WI38 (cell line): Measurements from ENCODE around the gene DGKQ.

Source experiments
- H3K4me3 ChIP-seq: 2 replicates; pipeline ENCODE4 v1.5.1; 2011; ENCODE audit warnings: low read depth, mild to moderate bottlenecking, control low read depth, low read length
- TF ChIP-seq, protein P1 (sequence below): IDR thresholded peaks from 2 replicates; pipeline ENCODE4 v1.5.1; 2012; ENCODE audit warnings: low read depth, mild to moderate bottlenecking, control low read depth, low read length

Gene DGKQ

DNA sequence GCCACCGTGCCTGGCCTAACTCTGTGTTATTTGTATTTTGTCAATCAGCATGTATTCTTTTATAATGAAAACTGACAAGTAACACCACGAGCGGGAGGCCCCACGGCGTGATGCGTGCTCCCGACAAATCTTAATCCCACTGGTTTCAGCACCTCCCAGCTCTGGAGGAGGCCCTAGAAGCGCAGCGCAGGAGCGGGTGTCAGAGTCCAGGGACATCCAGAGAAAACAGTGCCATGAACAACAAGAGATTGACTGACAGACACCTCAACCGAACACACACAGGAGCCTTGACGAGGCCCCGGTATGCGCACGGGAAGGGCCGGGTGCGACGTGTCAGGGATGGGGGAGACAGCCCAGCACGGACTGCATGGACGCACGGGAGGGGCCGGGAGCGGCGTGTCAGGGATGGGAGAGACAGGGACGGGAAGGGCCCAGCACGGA is 64.2 kb downstream of the DGKQ start:
- H3K4me3 ChIP-seq: no peak overlapping the region
- TF ChIP-seq, protein P1, sequence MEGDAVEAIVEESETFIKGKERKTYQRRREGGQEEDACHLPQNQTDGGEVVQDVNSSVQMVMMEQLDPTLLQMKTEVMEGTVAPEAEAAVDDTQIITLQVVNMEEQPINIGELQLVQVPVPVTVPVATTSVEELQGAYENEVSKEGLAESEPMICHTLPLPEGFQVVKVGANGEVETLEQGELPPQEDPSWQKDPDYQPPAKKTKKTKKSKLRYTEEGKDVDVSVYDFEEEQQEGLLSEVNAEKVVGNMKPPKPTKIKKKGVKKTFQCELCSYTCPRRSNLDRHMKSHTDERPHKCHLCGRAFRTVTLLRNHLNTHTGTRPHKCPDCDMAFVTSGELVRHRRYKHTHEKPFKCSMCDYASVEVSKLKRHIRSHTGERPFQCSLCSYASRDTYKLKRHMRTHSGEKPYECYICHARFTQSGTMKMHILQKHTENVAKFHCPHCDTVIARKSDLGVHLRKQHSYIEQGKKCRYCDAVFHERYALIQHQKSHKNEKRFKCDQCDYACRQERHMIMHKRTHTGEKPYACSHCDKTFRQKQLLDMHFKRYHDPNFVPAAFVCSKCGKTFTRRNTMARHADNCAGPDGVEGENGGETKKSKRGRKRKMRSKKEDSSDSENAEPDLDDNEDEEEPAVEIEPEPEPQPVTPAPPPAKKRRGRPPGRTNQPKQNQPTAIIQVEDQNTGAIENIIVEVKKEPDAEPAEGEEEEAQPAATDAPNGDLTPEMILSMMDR: no peak
